ENCODE results near the gene HIGD1B.

Gene HIGD1B

GRCh38 chr17:44878627-44879221 lies 31.0 kb downstream of the HIGD1B start:
- Histone ChIP-seq H3K27me3 (ENCODE audit: control insufficient read depth, insufficient read depth, low read length) (no peaks in the 10 kb centered on the region), H3K36me3 (ENCODE audit: control insufficient read depth, insufficient read depth, low read length) (peaks cover 93% of the 10 kb centered on the region), H3K4me3 (ENCODE audit: low read depth, low read length) (no peak overlapping the region), H3K9me3 (ENCODE audit: control insufficient read depth, insufficient read depth, low read length) (no peaks in the 10 kb centered on the region), H3K9ac (ENCODE audit: low read depth, low read length) (no peak overlapping the region), H3K27ac (ENCODE audit: low read depth, low read length) (no peak overlapping the region), H3K4me1 (ENCODE audit: control insufficient read depth, insufficient read depth, low read length) (no peaks in the 10 kb centered on the region)

DNA sequence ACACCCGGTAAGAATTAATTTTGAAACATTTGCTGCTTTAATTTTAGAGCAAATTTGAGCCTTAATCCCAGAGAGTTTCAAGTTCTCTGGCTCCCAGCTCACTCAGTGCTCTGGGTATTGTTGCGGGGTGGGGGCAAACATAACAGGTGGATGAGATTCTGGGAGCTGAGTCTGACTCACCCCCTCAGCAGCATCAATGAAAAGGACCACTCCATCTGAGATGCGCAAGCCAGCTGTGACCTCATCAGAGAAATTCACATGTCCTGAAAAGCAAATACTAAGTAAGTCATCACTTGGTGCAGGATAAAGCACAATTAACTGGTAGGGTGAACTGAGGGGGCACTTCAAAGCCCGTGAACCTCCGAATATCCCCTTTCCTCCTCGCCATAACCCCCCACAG lies 31.7 kb downstream of the HIGD1B start:
- H3K36me3 ChIP-seq (ENCODE audit: control insufficient read depth, insufficient read depth, low read length): peaks cover 94% of the 10 kb centered on the region
- H3K27me3 ChIP-seq (ENCODE audit: control insufficient read depth, insufficient read depth, low read length): no peaks in the 10 kb centered on the region
- no peaks in the 10 kb centered on the region for H3K9me3 ChIP-seq (ENCODE audit: control insufficient read depth, insufficient read depth, low read length)
- H3K27ac ChIP-seq (ENCODE audit: low read depth, low read length): no peak overlapping the region
- H3K4me3 ChIP-seq (ENCODE audit: low read depth, low read length): no peak overlapping the region
- no peak overlapping the region for H3K9ac ChIP-seq (ENCODE audit: low read depth, low read length)
- no peaks in the 10 kb centered on the region for H3K4me1 ChIP-seq (ENCODE audit: control insufficient read depth, insufficient read depth, low read length)

DNA sequence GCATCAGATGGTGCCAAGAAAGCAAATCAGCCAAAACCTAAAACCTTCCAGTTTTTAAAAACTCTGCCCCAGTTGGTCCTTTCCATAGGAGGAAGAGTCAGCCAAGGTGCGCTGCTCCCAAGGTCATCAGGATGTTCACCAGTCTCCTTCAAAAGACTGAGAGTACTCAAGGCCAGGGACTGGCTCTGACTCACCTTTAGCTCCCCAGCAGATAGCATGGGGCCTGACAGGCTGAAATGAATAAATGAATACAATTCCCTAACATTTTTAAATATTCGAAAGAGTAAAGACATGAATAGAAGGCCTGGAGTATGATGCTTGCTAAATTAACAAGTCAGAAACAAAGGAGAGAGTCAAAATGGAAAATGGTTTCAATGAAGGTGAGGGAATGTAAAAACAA lies 32.4 kb downstream of the HIGD1B start:
- Histone ChIP-seq H3K27ac (ENCODE audit: low read depth, low read length) (peak overlapping the region; percentile 1), H3K36me3 (ENCODE audit: control insufficient read depth, insufficient read depth, low read length) (peaks cover 94% of the 10 kb centered on the region), H3K27me3 (ENCODE audit: control insufficient read depth, insufficient read depth, low read length) (no peaks in the 10 kb centered on the region), H3K9ac (ENCODE audit: low read depth, low read length) (no peak overlapping the region), H3K9me3 (ENCODE audit: control insufficient read depth, insufficient read depth, low read length) (no peaks in the 10 kb centered on the region), H3K4me1 (ENCODE audit: control insufficient read depth, insufficient read depth, low read length) (no peaks in the 10 kb centered on the region), H3K4me3 (ENCODE audit: low read depth, low read length) (no peak overlapping the region)

GRCh38 chr17:44881145-44881544 lies 33.5 kb downstream of the HIGD1B start:
- H3K27ac ChIP-seq (ENCODE audit: low read depth, low read length): no peak overlapping the region
- no peak overlapping the region for H3K4me3 ChIP-seq (ENCODE audit: low read depth, low read length)
- no peaks in the 10 kb centered on the region for H3K27me3 ChIP-seq (ENCODE audit: control insufficient read depth, insufficient read depth, low read length)
- no peaks in the 10 kb centered on the region for H3K4me1 ChIP-seq (ENCODE audit: control insufficient read depth, insufficient read depth, low read length)
- peaks cover 95% of the 10 kb centered on the region for H3K36me3 ChIP-seq (ENCODE audit: control insufficient read depth, insufficient read depth, low read length)
- H3K9me3 ChIP-seq (ENCODE audit: control insufficient read depth, insufficient read depth, low read length): no peaks in the 10 kb centered on the region
- no peak overlapping the region for H3K9ac ChIP-seq (ENCODE audit: low read depth, low read length)

- Histone ChIP-seq H3K27me3 (ENCODE audit: control insufficient read depth, insufficient read depth, low read length) (no peaks in the 10 kb centered on the region), H3K4me3 (ENCODE audit: low read depth, low read length) (no peak overlapping the region), H3K4me1 (ENCODE audit: control insufficient read depth, insufficient read depth, low read length) (no peaks in the 10 kb centered on the region), H3K9ac (ENCODE audit: low read depth, low read length) (no peak overlapping the region), H3K9me3 (ENCODE audit: control insufficient read depth, insufficient read depth, low read length) (no peaks in the 10 kb centered on the region), H3K36me3 (ENCODE audit: control insufficient read depth, insufficient read depth, low read length) (peaks cover 87% of the 10 kb centered on the region), H3K27ac (ENCODE audit: low read depth, low read length) (no peak overlapping the region)
Observed at GRCh38 chr17:44884941-44885340, 37.3 kb downstream of the HIGD1B start.

GRCh38 chr17:44887016-44887415 lies 39.3 kb downstream of the HIGD1B start:
- Histone ChIP-seq H3K9me3 (ENCODE audit: control insufficient read depth, insufficient read depth, low read length) (no peaks in the 10 kb centered on the region), H3K36me3 (ENCODE audit: control insufficient read depth, insufficient read depth, low read length) (peaks cover 81% of the 10 kb centered on the region), H3K27me3 (ENCODE audit: control insufficient read depth, insufficient read depth, low read length) (no peaks in the 10 kb centered on the region), H3K27ac (ENCODE audit: low read depth, low read length) (no peak overlapping the region), H3K9ac (ENCODE audit: low read depth, low read length) (no peak overlapping the region), H3K4me3 (ENCODE audit: low read depth, low read length) (no peak overlapping the region), H3K4me1 (ENCODE audit: control insufficient read depth, insufficient read depth, low read length) (peaks cover under 1% of the 10 kb centered on the region; the same call in 1 of the 2 replicates)

DNA sequence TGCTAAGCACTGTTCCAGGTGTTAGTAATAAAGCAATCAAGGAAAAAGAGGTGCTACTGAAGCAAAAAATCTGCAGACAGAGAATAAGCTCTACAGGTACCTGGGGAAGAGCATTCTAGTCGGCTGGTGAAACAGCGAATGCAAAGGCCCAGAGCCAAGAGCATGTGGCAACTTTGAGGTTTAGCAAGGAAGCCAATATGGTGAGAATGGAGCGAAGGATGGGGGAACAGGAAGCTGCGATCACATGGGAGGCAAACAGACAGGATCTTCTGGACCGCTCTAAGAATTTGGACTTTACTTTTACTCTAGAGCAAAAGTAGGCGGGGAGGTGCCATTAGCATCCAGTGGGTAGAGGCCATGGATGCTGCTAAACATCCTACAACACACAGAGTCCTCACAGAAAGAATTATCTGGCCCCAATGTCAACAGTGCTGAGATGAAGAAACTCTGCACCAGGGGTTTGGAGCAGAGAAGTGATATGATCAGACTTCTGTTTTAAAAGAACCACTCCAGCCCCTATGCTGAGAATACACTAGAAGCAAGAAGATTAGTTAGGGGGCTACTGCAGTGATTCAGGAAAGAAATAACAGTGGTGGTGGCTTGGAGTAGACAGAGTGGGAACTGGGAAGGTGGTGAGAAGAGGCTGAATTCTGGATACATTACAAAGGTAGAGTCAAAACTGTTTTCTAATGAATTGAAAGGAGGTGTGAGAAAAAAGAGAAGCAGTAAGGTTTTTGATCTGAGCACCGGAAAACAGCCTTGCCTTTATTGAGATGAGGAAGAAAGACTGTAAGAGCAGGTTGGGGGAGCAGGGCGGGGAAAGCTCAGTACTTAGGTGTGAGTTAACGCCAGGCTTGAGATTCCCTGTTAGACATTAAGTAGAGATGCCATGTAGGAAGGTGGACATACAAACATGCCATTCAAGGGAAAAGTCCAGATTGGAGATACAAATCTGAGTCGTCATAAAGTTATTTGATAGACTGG lies 40.6 kb downstream of the HIGD1B start:
- Histone ChIP-seq H3K4me3 (ENCODE audit: low read depth, low read length) (no peak overlapping the region), H3K36me3 (ENCODE audit: control insufficient read depth, insufficient read depth, low read length) (peaks cover 80% of the 10 kb centered on the region), H3K27ac (ENCODE audit: low read depth, low read length) (no peak overlapping the region), H3K4me1 (ENCODE audit: control insufficient read depth, insufficient read depth, low read length) (peaks cover 3% of the 10 kb centered on the region; the same call in 1 of the 2 replicates), H3K27me3 (ENCODE audit: control insufficient read depth, insufficient read depth, low read length) (no peaks in the 10 kb centered on the region), H3K9ac (ENCODE audit: low read depth, low read length) (no peak overlapping the region), H3K9me3 (ENCODE audit: control insufficient read depth, insufficient read depth, low read length) (no peaks in the 10 kb centered on the region)

GRCh38 chr17:44889003-44889402 lies 41.3 kb downstream of the HIGD1B start:
- H3K9me3 ChIP-seq (ENCODE audit: control insufficient read depth, insufficient read depth, low read length): no peaks in the 10 kb centered on the region
- no peak overlapping the region for H3K4me3 ChIP-seq (ENCODE audit: low read depth, low read length)
- H3K36me3 ChIP-seq (ENCODE audit: control insufficient read depth, insufficient read depth, low read length): peaks cover 78% of the 10 kb centered on the region
- H3K9ac ChIP-seq (ENCODE audit: low read depth, low read length): no peak overlapping the region
- H3K27me3 ChIP-seq (ENCODE audit: control insufficient read depth, insufficient read depth, low read length): no peaks in the 10 kb centered on the region
- peaks cover 3% of the 10 kb centered on the region; the same call in 1 of the 2 replicates for H3K4me1 ChIP-seq (ENCODE audit: control insufficient read depth, insufficient read depth, low read length)
- H3K27ac ChIP-seq (ENCODE audit: low read depth, low read length): no peak overlapping the region

GRCh38 chr17:44892250-44892649 lies 44.6 kb downstream of the HIGD1B start:
- Histone ChIP-seq H3K4me3 (ENCODE audit: low read depth, low read length) (no peak overlapping the region), H3K36me3 (ENCODE audit: control insufficient read depth, insufficient read depth, low read length) (peaks cover 64% of the 10 kb centered on the region), H3K9me3 (ENCODE audit: control insufficient read depth, insufficient read depth, low read length) (no peaks in the 10 kb centered on the region), H3K9ac (ENCODE audit: low read depth, low read length) (no peak overlapping the region), H3K27me3 (ENCODE audit: control insufficient read depth, insufficient read depth, low read length) (no peaks in the 10 kb centered on the region), H3K27ac (ENCODE audit: low read depth, low read length) (peak overlapping the region; percentile 79), H3K4me1 (ENCODE audit: control insufficient read depth, insufficient read depth, low read length) (peaks cover 3% of the 10 kb centered on the region; the same call in 1 of the 2 replicates)

DNA sequence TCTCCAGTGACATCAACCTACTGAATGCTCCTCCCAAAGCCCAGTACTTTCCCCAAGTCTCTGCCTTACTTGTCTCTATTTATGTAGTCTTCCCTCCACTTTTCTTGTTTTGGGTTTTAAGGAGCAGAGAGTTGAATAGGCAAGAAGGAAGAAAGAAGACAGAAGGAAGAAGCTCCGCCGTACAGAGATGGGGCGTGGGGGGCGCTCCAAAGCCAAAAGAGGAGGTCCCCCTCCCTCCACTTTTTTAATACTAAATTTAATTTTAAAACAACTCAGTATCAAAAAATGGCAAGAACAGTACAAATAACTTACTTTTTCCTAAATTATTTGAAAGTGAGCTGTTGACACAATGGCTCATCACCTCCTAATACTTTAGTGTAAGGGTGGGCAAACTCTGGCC lies 47.0 kb downstream of the HIGD1B start:
- Histone ChIP-seq H3K4me3 (ENCODE audit: low read depth, low read length) (no peak overlapping the region), H3K9ac (ENCODE audit: low read depth, low read length) (no peak overlapping the region), H3K36me3 (ENCODE audit: control insufficient read depth, insufficient read depth, low read length) (peaks cover 50% of the 10 kb centered on the region), H3K27me3 (ENCODE audit: control insufficient read depth, insufficient read depth, low read length) (no peaks in the 10 kb centered on the region), H3K4me1 (ENCODE audit: control insufficient read depth, insufficient read depth, low read length) (peaks cover 3% of the 10 kb centered on the region; the same call in 1 of the 2 replicates), H3K27ac (ENCODE audit: low read depth, low read length) (no peak overlapping the region), H3K9me3 (ENCODE audit: control insufficient read depth, insufficient read depth, low read length) (no peaks in the 10 kb centered on the region)

DNA sequence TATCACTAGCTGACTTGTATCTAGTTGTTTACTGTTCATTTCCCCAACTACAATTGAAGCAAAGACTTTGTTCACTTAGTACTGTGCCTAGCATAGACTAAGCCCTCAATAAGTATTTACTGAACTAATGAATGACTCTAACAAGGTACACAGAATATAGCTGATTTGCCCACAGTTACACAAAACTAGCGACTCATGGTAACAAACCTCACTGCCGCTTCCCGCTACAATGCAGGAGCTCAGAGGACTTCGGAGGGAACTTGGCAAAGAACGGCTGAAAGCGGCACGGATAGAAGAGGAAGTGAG lies 51.0 kb downstream of the HIGD1B start:
- H3K27me3 ChIP-seq (ENCODE audit: control insufficient read depth, insufficient read depth, low read length): no peaks in the 10 kb centered on the region
- H3K27ac ChIP-seq (ENCODE audit: low read depth, low read length): peak overlapping the region; percentile 100
- H3K9ac ChIP-seq (ENCODE audit: low read depth, low read length): peak overlapping the region; percentile 100
- no peaks in the 10 kb centered on the region for H3K4me1 ChIP-seq (ENCODE audit: control insufficient read depth, insufficient read depth, low read length)
- H3K36me3 ChIP-seq (ENCODE audit: control insufficient read depth, insufficient read depth, low read length): peaks cover 21% of the 10 kb centered on the region
- peak overlapping the region; percentile 98 for H3K4me3 ChIP-seq (ENCODE audit: low read depth, low read length)
- H3K9me3 ChIP-seq (ENCODE audit: control insufficient read depth, insufficient read depth, low read length): no peaks in the 10 kb centered on the region

Measured in HUES48 (cell line).